Measurements from ENCODE around the gene TUBB4A.
A peak's percentile ranks its signal among the peaks of the same experiment; 100 is the strongest.

TUBB4A gene

DNA sequence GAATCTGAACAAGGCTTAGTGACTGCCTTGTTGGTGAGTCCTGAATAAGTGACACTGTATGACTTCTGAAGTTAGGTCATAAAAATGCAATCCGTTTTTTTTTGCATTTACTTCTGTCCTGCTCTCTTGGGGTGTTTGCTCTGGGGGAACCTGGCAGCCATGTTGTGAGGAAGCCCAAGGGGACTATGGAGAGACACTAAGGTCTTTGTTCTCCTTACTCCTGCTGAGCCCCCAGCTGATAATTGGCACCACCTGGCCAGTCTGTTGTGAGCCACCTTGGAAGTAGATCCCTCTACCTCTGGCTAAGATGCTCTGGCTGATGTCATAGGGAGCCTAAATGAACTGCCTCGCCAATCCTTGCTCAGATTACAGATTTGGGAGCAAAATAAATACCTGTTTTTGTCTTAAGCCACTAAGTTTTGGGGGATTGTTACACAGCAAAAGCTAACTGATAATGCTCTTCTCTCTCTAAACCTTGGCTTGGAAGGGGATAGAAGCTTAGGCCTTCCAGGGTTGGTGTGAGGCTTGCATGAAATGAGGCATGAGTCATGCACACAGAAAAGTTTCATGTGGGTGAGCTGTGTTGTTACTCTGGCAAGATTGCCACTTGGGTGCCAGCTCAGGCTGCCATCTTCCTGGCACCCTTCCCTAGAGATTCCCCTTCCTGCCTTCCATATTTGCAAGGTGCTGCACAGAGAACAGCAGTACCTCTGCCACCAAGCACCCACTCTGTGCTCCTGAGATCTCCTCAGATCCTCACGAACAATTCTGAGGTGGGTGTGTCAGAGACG is 10.1 kb downstream of the TUBB4A start:
- no peak for DNase-seq

DNA sequence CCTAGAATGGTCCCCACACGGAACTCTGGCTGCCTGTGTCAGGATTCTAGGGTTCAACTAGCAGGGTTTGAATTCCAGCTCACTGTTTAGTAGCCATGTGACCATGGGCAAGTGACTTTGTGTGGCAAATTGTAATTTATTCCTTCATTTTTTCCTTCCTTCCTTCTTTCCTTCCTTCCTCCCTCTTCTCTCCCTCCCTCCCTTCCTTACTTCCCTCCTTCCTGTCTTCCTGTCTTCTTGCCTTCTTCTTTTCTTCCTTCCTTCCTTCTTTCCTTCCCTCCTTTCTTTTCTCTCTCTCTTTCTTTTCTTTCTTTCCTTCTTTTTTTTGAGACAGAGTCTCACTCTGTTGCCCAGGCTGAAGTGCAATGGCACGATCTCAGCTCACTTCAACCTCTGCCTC is 12.0 kb downstream of the TUBB4A start:
- no peak for DNase-seq

DNA sequence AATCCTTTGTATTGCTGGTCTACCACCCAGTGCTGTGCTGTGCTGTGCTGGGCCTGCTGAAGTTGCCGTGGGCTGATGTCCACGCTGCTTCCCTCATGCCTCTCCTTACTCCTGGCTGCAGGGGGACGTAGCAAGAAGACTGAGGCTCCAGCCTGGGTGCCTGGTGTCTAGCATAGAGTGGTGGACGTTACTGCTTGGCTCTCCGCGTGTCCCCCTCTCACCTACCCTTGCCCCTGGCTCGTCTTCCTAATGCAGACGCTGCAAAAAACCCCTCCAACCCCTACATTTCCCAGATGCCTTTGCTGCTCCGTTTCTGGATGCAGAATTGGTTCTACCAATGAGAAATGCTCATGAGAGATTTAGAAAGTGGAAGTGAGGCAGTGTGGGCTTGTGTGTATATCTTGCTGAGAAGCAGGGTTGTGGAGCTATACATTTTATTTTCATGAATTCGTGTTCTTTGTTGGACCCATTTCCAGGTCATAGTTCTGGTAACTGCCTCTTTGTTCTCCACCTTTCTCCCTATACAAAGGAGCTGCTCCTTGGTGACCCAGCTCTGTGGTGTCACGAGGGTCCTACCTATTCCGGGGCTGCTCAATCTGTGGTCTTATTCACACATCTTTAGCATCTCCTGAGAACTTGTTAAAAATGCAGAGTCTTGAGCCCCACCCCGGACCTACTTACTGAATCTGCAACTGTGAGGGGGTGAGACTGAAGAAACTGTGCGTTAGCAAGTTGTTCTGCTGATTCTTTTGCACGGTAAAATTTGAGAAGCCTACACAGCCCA is 12.6 kb downstream of the TUBB4A start:
- DNase-seq = no peak

DNA sequence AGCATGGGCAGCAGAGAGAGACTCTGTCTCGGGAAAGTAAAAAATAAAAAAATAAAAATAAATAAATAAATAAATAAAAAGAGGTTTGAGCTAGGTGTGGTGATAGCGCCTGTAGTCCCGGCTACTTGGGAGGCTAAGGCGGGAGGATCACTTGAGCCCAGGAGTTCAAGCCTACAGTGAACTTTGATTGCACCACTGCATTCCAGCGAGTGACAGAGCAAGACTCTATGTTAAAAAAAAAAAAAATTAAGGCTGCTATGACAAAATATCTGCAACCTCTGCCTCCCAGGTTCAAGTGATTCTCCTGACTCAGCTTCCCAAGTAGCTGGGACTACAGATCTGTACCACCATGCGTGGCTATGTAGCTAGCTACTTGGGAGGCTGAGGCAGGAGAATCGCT is 17.3 kb downstream of the TUBB4A start:
- no peak for DNase-seq

DNA sequence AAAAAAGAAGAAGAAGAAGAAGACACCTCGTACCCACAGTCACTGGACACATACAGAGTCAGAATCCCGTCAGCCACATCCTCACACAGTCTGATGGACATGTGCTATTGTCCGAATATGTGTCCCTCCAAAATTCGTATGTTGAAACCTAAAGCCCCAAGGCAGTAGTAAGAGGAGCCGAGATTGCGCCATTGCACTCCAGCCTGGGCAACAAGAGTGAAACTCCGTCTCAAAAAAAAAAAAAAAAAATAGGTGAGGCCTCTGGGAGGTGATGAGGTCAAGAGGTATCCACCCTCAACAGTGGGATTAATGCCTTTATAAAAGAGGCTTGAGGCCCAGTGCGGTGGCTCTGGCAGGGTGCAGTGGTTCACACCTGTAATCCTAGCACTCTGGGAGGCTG is 17.9 kb downstream of the TUBB4A start:
- no peak for DNase-seq

DNA sequence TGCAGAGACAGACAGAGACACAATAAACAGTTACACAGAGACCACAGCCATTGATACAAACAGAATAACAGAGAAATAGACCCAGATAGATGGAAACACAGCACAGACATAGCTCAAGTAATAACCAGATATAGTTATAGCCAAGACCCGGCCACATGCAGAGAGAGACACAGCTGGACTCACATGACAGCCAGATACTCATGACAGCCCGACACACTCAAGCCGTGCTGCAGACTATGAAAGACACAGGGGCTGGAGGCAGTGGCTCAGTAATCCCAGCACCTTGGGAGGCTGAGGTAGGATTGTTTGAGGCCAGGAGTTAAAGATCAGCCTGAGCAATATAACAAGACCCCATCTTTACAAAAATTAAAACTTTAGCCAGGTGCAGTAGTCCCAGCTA is 18.9 kb downstream of the TUBB4A start:
- DNase-seq = no peak

DNA sequence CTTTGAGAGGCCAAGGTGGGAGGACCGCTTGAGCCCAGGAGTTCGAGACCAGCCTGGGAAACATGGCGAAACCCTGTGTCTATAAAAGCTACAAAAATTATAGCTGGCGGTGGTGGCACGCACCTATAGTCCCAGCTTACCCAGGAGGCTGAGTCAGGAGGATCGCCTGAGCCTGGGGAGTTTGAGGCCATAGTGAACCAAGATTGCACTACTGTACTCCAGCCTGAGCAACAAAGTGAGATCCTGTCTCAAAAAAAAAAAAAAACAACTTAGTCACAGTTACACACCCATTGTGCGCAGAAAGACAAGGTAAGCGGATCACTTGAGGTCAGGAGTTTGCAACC is 19.8 kb downstream of the TUBB4A start:
- DNase-seq = no peak

DNA sequence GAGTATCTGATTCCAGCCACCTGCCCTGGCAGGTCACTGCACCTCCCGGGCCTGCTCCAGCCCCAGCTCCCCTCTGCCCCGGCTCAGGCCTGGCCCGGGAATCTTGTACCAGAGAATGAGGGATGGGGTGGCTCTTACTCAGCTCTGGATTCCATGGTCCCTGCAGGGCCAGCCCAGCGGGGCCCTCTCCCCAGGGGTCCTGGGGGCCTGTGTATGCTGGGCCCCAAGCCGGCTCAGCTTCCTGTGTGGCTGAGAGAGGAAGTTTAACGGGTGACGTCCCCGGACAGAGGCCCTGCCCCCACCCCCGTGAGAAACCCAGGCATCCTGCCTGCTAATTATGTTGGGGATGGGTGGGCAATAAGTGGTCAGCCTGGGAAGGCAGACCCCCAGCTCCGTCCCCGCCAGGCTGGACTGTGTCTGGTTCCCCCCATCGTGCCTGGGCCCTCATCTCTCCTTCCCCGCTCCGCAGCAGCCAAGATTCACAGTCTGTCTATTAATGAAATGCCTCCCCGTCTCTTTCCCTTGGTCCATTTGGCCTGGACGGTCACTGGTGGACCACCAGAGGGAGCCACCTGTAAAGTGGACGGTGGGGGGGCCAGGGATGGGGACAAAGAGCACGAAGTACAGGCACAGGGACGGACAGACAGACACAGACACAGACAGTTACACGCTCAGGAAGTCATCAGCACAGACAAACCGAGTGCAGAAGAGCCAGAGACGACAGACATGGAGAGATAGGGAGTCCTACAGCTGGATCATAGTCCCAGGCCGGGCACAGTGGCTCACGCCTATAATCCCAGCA is 20.4 kb downstream of the TUBB4A start, which contains the start of gene DENND1C:
TSS of gene DENND1C (minus strand) at position 247 of the 802 bp plus-strand sequence. CDS start at position 155, 92 bp downstream.
- no peak for DNase-seq

DNA sequence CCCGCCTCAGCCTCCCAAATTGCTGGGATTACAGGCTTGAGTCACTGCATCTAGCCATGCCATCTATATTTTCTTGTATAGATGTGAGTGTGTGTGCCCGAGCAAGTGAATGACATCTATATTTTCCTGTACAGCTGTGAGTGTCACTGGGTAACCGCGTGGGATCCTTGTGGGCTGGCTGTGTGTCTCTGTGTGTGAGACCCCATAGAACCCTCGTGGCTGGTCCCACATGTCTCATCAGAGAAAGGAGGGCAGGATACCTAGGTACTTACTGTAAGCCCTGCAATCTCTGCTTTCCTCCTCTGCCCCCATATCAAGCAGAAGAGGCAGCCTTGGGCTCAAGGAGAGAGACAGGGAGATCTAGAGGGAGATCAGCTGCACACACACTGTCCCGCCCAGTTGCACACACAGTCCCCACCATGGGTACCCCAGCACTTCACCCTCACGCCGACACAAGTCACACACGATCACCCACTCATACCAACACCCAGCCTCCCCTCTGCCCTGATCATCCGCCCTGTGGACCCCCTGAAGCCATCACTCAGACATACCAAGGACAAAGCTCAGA is 21.2 kb downstream of the TUBB4A start:
- no peak for DNase-seq

DNA sequence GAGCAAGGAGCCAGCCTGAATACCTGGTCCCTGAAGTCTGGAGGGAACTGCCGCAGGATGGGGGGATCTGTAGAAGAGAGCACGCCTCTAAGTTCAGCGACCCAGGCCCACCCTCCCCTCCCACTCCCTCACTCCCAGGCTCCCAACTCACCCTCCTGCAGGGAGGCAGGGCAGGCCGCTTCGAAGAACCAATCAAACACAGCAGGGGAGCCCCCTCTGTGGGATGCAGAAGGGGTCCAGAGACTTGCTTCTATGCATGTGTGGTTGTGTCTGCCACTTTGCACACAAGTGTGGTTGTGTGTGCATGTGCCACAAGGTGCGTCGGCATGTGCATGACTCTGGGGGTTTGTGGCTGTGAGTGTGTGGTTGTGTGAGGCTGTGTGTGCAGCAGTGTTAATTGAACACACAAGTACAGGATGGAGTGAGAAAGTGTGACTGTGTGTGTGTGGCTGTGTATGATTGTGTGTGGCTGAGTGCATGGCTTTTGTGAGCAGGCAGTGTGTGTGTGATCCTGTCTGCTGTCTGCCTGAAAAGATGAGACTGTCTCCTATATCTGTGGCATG is 22.2 kb downstream of the TUBB4A start:
- no peak for DNase-seq

DNA sequence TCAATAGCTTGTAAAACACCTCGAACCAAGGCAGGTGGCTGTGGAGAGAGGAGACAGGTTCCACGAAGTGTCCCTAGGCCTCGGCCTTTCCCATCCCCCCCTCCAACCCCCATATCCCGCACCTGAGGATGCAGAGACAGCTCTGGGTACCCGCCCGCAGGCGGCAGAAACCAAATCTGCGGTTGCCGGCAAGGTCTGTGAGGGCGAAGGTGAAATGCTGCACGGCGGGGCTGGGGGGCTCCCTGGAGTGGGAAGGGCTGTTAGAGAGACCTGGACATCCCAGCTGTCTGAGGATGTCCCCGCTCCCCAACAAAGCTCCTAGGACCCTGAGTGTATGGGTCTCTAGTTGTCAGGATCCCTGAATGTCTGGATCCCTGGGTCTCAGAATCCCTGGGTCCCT is 23.3 kb downstream of the TUBB4A start:
- DNase-seq = no peak

DNA sequence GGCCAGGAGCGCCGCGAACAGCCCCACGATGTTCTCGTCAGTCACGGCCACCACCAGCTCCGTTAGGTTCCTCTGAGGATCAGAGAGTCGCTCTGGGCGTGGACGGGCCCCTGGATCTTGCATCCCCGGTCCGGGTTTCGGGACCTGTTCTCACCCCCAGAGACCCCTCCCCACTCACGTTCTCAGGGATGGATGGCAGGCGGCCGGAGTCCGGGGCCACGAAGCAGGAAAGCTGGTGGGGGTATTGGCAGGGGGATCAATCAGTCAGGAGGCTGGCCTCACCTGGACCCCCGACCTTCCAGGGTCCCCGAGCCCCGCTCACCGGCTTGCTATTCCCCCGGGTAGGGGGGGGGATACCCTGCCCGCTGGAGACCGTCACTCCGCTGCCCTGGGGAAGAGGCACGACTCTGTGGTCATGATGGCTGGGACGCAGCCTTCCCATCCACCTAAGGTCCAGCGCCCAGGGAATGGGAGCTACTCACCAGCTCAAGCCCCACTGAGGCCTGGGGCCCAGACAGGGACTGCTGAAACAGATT is 25.1 kb downstream of the TUBB4A start:
- no peak for DNase-seq

DNA sequence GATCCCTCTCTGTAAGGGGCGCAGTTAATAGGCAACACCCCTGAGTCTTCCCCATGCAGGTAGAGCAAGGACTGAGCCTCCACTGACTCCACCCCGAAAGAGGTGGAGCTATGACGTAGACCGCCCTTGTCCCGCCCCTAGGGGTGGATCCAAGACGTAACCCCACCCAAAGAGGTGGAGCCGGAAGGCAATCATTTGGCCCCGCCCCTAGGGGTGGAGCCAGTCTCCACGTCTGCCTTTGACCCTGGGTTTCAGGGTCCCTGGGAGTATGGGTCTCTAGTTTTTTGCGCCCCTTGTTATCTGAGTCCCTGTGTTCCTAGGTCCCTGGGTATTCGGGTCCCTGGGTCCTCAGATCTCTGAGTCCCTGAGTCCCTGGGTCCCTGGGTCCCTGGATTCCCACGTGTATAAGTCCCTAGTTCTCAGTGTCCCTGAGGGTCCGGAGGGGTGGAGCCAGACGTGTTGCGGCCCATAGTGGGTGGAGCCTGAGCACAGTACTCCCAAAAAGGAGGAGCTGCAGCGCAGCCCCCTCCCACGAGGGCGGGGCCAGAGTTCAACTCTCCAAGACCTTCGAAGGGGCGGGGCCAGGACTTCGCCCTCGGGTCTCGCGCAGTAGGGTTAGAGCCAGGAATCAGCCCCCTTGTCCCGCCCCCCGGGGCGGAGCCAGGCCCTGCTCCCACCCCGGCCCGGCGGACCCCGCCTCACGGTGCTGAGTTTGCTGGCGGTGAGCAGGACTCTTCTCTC is 25.8 kb downstream of the TUBB4A start:
- peak; percentile 18 to 30 for DNase-seq

DNA sequence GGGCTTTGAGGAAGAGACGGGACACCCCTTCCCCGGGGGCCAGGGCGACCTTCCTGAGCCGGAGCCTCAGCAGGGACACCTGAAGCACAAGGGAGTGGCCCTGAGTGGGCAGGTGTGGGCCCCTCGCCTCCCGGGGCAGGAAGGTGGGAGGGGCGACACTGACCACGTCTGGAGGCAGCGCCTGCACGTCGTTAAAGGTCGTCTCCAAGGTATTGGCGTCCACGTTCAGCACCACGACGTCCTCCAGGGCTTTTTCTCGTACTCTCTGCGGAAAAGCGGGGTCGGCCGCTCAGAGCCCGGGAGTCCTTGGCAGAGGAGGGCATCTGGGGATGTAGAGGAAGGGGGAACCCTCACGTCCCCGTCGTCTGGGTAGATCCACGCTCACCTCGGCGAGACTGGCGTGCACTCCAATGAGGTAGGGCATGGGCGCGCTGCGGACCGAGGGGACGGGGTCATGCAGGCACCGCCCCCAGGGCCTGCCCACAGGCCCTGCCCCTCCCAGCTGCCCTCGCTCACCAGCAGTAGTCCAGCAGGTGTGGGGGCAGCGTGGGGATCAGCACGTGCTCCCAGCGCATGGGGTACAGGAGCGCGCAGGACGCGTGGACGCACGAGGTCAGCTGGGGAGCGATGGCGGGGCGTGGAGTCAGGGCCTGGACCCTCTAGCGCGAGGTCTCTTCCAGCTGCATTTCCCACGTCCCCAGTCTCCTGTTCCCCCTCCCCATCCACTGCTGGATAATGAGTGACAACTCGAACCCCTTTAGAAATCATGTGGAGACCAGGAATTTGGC is 26.6 kb downstream of the TUBB4A start:
- DNase-seq = no peak

DNA sequence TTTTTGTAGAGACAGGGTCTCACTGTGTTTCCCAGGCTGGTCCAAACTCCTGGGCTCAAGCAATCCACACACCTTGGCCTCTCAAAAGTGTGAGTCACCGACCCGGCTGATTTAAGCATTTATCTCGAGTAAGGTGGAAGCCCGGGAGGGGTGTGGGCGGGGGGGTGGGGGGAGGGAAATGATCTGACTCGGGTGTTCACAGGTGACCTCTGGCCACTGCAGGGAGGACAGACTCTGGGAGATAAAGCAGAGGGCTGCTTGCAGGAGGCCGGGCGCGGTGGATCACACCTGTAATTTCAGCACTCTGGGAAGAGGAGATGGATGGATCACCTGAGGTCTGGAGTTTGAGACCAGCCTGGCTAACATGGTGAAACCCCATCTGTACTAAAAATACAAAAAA is 28.5 kb downstream of the TUBB4A start:
- DNase-seq = no peak

DNA sequence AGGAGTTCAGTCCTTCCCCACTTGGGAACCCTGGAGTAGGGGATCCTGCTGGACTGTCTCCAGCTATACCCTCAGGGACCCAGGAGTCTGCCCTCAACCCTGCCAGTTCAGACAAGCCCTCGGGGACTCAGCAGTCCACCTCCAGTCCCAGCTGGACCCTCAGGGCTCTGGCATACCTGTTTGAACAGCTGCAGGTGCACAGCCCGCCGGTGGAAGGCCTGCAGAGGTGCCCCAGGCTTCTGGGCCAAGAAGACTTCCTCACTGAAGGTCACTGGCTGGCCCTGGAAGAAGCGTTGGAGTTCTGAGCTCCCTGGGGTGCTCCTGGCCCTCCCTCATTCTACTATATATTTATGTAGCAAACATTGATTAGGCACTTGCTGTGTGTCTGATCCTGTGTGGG is 29.4 kb downstream of the TUBB4A start:
- DNase-seq = no peak

DNA sequence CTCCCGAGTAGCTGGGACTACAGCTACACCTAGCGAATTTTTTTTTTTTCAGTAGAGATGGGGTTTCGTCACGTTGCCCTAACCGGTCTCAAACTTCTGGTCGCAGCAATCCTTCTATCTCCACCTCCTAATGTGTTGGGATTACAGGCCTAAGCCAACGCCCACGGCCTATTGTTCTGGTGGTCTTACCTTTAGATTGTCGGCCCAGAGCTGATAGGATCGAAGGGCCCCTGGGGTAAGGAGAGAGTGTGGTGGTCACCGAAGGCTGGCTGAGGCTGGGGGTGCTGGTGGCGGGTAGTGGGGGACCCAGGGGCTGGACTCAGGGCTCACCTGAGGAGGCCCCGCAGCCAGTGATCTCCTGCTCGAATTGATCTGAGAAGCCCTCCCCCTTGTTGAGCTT is 31.0 kb downstream of the TUBB4A start:
- DNase-seq = no peak

DNA sequence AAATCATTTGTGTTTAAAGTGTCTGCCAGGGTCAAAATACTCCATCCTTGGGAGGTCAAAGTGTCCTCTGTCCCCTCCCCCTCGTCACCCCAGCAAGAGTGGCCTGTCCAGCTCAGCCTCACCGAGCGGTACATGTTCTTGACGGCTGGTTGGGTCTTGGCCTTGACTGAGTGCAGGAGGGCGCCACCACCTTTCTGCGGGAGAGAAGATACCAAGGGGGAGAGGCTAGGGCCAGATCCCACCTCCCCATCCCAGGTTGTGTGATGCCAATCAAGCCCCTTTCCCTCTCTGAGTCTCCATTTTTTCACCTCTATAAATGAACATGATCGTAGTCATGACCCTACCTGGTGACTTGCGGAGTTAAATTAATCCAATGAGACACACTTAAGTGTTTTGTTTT is 31.9 kb downstream of the TUBB4A start:
- no peak for DNase-seq

DNA sequence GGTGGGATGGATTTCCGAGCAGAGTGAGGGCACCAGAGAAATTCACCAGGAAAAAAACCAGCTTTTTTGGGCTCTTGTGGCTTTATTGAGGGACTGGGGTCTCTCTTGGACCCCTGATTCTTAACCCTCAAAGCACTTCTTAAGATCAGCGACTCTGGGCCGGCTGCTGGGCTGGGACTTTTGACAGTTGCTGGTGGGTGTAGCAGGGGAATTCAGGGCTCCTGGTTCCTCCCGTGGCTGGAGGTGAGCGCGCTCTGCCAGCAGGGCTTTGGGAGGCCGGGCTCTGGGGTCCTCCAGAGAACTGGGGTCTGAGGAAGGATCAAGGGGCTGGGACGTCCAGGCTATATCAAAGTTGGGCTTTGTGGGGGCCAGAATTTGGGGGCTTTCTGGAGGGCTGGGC is 34.7 kb downstream of the TUBB4A start:
- no peak for DNase-seq

DNA sequence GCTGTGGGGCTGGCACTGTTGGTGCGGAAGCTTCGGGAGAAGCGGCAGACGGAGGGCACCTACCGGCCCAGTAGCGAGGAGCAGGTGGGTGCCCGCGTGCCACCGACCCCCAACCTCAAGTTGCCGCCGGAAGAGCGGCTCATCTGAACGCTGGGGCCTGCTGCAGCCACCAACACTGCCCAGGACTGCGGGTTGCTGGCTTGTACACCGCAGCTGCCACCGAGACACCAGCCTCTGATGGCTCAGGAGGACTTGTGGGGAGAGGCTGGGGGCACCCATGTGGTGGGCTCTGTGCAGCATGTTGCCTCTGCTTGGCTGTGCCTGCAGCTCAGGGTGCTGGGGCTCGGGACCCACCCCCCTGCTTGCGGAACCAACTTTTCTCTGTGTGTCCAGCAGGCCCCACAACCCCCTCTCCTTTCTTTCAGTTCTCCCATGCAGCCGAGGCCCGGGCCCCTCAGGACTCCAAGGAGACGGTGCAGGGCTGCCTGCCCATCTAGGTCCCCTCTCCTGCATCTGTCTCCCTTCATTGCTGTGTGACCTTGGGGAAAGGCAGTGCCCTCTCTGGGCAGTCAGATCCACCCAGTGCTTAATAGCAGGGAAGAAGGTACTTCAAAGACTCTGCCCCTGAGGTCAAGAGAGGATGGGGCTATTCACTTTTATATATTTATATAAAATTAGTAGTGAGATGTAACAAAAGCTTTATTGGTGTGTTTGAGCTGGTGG is 35.4 kb downstream of the TUBB4A start:
- DNase-seq = no peak

All from SW 1271 (cell line).